Right cardiac atrium (tissue), 5 donors: Measurements from ENCODE around the gene EWSR1. TPM values are rescaled to one million over a fixed set of nuclear protein-coding genes. Genes with fewer than 3 reads are reported as not detected.
A peak's percentile ranks its signal among the peaks of the same experiment; 100 is the strongest.

Source experiments
- ATAC-seq, 2 donors: fragments of 200-7000 bp; cut with Tn5 transposase; one replicate each; pipeline versions ENCODE4 v1.8.0 to v1.9.1; 2020; ENCODE audit warnings: moderate library complexity in 2 of 2, mild to moderate bottlenecking in 1 of 2
- DNase-seq, 3 donors: peaks; one replicate each; pipeline ENCODE4 v3.0.0-alpha.2; 2020
- H3K27ac ChIP-seq: one replicate; pipeline ENCODE4 v1.5.1; 2013; ENCODE audit warnings: mild to moderate bottlenecking, low read length, control low read depth, moderate library complexity
- H3K27me3 ChIP-seq: one replicate; pipeline ENCODE4 v1.6.1; 2013; ENCODE audit not compliant: control insufficient read depth, insufficient read depth
- H3K4me1 ChIP-seq: one replicate; pipeline ENCODE4 v1.6.1; 2013; ENCODE audit warnings: low read length; ENCODE audit not compliant: control insufficient read depth, insufficient read depth
- H3K4me3 ChIP-seq: one replicate; pipeline ENCODE4 v1.5.1; 2013; ENCODE audit warnings: low read length, control low read depth
- H3K9me3 ChIP-seq: one replicate; pipeline ENCODE4 v1.6.1; 2013; ENCODE audit warnings: low read length; ENCODE audit not compliant: control insufficient read depth
- WGBS: extraction: QIAGEN DNeasy Blood & Tissue Kit; methylation state at CpG from one replicate; pipeline ENCODE4 v1.1.7; 2013; 5-methylcytosine and 5-hydroxymethylcytosine counted together
- intact Hi-C, 4 donors: fragments of 100-400 bp; cut with DNase I; formaldehyde crosslinking; loops; one replicate each; pipeline versions ENCODE4 v1.11.0 to v1.14.0; 2022 to 2023
- polyA plus RNA-seq: library from polyadenylated mRNA; stranded (reverse); fragments of 200-250 nt; gene quantifications from one replicate; pipeline ENCODE4 v1.2.3, GENCODE V29; 2013
- total RNA-seq, 4 donors: library from RNA; stranded (reverse); fragmentation: NEBNext Ultra II Directional; extraction: Animal tissue kit (Norgen Biotek cat#: 25700); gene quantifications; one replicate each; pipeline ENCODE4 v1.2.1, GENCODE V29; 2021
- donor health status: healthy with polysubstance abuse.
- donor health status: DM: no; HTN: yes; CAD: no.
- donor health status: DM: no; HTN: no; CAD: no.
- donor health status: DM: no; HTN: yes; CAD: no; lungs with severe emphysema.
- donor health status: DM: yes; HTN: yes; CAD: no.

The EWSR1 gene
- total and polyA plus RNA-seq, 5 donors = 119 to 162 (median 142) TPM

DNA sequence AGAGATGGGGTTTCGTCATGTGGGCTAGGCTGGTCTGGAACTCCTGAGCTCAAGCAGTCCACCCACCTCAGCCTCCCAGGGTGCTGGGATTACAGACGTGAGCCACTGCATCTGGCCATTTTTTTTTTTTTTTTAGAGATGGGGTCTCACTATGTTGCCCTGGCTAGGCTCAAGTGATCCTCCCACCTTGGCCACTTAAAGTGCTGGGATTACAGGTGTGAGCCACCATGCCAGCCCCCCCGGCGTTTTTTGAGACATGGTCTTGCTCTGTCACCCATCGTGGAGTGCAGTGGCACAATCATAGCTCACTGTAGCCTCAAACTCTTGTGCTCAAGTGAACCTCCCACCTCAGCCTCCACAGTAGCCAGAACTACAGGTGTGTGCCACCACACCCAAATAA, 16.8 kb upstream of the EWSR1 start:
- ATAC-seq = no peak
- no peak overlapping the region for H3K27ac ChIP-seq
- H3K9me3 ChIP-seq = no peaks in the 10 kb centered on the region
- H3K4me1 ChIP-seq = no peaks in the 10 kb centered on the region
- no peak for DNase-seq
- H3K4me3 ChIP-seq = no peak overlapping the region
- no peaks in the 10 kb centered on the region for H3K27me3 ChIP-seq
- WGBS = 95% methylated on average over 5 of the region's 5 CpGs
- intact Hi-C loops = no loop called here

- WGBS = 88% methylated on average over 10 of the region's 10 CpGs
- Histone ChIP-seq H3K27ac (no peak overlapping the region), H3K27me3 (no peaks in the 10 kb centered on the region), H3K4me1 (no peaks in the 10 kb centered on the region), H3K4me3 (no peak overlapping the region), H3K9me3 (no peaks in the 10 kb centered on the region)
- intact Hi-C loops = no loop called here
- DNase-seq = no peak
- no peak for ATAC-seq
Observed at GRCh38 chr22:29251981-29252911, 15.8 kb upstream of the EWSR1 start.

- Histone ChIP-seq H3K4me3 (no peak overlapping the region), H3K9me3 (no peaks in the 10 kb centered on the region), H3K27me3 (no peaks in the 10 kb centered on the region), H3K4me1 (no peaks in the 10 kb centered on the region), H3K27ac (no peak overlapping the region)
- intact Hi-C loops = no loop called here
- ATAC-seq = no peak
- DNase-seq = no peak
- 76% methylated on average over 14 of the region's 14 CpGs for WGBS
Observed at GRCh38 chr22:29253561-29254285, 14.3 kb upstream of the EWSR1 start.

DNA sequence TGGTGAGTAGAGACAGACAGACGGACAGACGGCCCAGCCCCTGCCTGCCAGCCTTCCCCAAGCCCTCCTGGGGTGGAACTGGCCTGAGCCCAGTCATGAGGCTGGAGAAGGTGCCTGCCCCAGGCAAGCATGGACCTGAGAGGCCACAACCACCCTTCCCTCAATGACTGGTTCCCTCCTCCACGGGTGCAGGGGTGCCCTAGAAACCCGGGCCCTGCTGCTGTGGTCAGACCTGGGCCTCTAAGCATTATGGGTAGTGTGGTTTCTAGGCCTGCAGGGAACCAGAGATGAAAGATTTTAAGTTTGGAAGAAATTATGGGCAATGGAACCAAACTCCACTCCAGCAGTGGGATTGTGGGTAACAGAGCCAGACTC, 13.8 kb upstream of the EWSR1 start:
- no peaks in the 10 kb centered on the region for H3K9me3 ChIP-seq
- 70% methylated on average over 4 of the region's 4 CpGs for WGBS
- no peaks in the 10 kb centered on the region for H3K4me1 ChIP-seq
- H3K27ac ChIP-seq = no peak overlapping the region
- no peak overlapping the region for H3K4me3 ChIP-seq
- ATAC-seq (no peak), DNase-seq (no peak)
- H3K27me3 ChIP-seq = no peaks in the 10 kb centered on the region
- intact Hi-C loops = no loop called here

- intact Hi-C loops = no loop called here
- Histone ChIP-seq H3K9me3 (no peaks in the 10 kb centered on the region), H3K27me3 (no peaks in the 10 kb centered on the region), H3K4me3 (no peak overlapping the region), H3K27ac (no peak overlapping the region), H3K4me1 (no peaks in the 10 kb centered on the region)
- no peak for DNase-seq
- 99% methylated on average over 11 of the region's 11 CpGs for WGBS
- ATAC-seq = no peak
Observed at GRCh38 chr22:29255064-29255621, 12.9 kb upstream of the EWSR1 start.

GRCh38 chr22:29256606-29257325, 11.3 kb upstream of the EWSR1 start:
- 88% methylated on average over 8 of the region's 8 CpGs for WGBS
- Histone ChIP-seq H3K4me3 (no peak overlapping the region), H3K27me3 (no peaks in the 10 kb centered on the region), H3K4me1 (no peaks in the 10 kb centered on the region), H3K27ac (no peak overlapping the region), H3K9me3 (no peaks in the 10 kb centered on the region)
- DNase-seq (no peak), ATAC-seq (no peak)
- intact Hi-C loops = no loop called here

GRCh38 chr22:29257751-29258181, 10.3 kb upstream of the EWSR1 start:
- Histone ChIP-seq H3K9me3 (no peaks in the 10 kb centered on the region), H3K27me3 (no peaks in the 10 kb centered on the region), H3K4me1 (no peaks in the 10 kb centered on the region), H3K4me3 (no peak overlapping the region), H3K27ac (no peak overlapping the region)
- 73% methylated on average over 8 of the region's 8 CpGs for WGBS
- DNase-seq (no peak), ATAC-seq (peak in 1 of 2 donors; percentile 9)
- intact Hi-C loops = no loop called here

DNA sequence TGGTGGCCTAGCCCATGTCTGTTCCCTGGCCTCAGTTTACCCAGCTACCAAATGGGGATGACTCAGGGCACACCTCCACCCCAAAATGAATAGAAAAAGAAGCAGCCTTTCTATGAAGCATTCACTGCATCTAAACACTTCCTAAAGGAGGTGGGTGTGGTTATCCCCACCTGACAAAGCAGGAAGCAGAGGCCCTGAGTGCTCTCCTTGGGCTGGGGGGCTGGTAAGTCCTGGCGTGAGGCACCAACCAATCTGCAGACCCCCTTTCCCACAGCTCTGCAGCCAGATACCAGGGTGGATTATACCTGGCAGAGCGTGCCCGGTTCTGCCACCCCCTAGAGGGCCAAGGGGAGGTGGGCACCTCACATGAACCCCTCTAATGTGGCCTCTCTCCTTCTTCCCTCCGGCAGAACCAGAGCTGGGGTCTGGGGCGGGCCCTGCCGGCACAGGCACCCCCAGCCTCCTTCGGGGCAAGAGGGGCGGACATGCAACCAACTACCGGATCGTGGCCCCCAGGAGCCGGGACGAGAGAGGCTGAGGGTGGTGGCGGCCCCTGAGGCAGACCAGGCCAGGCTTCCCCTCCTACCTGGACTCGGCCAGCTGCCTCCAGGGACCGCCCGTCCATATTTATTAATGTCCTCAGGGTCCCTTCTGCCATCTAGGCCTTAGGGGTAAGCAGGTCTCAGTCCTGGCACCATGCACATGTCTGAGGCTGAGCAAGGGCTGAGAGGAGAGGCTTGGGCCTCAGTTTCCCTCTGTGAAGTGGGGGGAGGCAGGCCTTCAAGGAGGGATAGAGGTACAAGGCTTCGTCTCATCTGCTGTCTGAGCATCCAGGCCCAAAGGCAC, 9.4 kb upstream of the EWSR1 start:
- H3K27ac ChIP-seq = no peak overlapping the region
- no peaks in the 10 kb centered on the region for H3K27me3 ChIP-seq
- intact Hi-C loops = no loop called here
- DNase-seq (no peak), ATAC-seq (no peak)
- no peaks in the 10 kb centered on the region for H3K9me3 ChIP-seq
- no peak overlapping the region for H3K4me3 ChIP-seq
- WGBS = 93% methylated on average over 17 of the region's 17 CpGs
- no peaks in the 10 kb centered on the region for H3K4me1 ChIP-seq

DNA sequence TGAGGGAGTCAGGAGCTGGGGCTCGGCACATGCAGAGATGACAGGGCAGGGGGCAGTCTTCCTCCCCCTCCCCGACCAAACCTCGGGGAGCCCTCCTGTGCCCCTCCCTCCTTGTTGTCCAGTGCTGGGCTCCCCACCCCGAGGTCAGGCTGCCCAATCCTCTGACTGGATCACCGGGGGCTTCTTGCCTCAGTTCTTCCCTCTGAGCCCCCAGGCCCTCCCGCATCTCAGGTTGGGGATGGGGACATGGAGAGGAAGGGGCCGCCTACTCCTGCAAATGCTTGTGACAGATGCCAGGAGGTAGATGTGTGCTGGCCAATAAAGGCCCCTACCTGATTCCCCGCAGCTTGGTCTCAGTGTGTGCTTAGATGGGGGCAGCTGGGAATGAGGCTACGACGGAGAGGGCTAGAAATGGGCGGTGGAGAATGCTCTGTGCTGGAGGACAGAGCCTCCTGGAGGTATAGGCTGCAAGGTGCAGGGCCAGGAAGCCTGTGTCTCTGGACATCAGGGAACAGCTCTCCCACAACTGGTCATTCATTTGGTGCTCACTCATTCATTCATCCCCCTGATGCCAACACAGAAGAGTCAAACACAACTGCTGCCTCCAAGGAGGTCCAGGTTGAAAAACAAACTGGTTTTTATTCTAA, 8.7 kb upstream of the EWSR1 start:
- intact Hi-C loops = no loop called here
- Histone ChIP-seq H3K27ac (no peak overlapping the region), H3K4me3 (no peak overlapping the region), H3K4me1 (no peaks in the 10 kb centered on the region), H3K27me3 (no peaks in the 10 kb centered on the region), H3K9me3 (no peaks in the 10 kb centered on the region)
- 77% methylated on average over 11 of the region's 11 CpGs for WGBS
- ATAC-seq = no peak
- DNase-seq = no peak

DNA sequence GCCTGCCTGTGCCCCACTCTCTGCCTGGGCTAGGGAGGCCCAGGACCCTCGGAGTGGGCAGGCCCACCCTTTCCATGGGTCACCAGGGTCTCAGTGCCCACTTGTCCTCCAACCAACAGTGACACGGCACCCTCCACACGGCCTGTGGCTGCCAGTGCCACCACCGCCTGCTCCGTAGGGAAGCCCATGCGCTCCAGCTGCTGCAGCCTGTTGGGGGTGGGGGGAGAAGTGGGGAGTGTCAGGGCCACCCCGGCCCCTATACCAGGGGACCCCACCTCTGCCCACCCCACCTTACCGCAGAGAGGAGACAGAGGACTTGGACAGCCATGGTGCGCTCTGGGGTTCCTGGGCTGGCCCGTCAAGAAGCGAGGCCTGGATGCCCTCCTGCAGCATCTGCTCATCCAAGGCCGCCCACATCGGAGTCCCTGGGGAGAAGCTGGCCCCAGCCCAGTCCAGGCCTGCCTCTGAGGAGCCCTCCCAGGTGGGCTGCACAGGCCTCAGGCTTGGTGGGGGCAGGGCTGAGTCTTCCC, 8.0 kb upstream of the EWSR1 start:
- Histone ChIP-seq H3K4me3 (no peak overlapping the region), H3K27ac (no peak overlapping the region), H3K4me1 (no peaks in the 10 kb centered on the region), H3K9me3 (no peaks in the 10 kb centered on the region), H3K27me3 (no peaks in the 10 kb centered on the region)
- ATAC-seq = peak; percentile 3 to 4
- intact Hi-C loops = no loop called here
- peak in 2 of 3 donors; percentile 49 to 64 for DNase-seq
- 90% methylated on average over 13 of the region's 13 CpGs for WGBS
